Activated gamma-delta T cell treated with Interleukin-2 at 50 U/mL for 16 hours (primary cell): ENCODE data around the gene FBXW10B.
"Not testable (repeated sequence)": the region's sequence is repeated elsewhere in the genome, so short reads cannot be mapped to it uniquely, and the experiment has no call there.

ENCODE experiments used
- DNase-seq: peaks from one replicate; pipeline ENCODE4 v3.0.0-alpha.2; 2020

Gene FBXW10B

GRCh38 chr17:15629991-15630390 lies 10.5 kb upstream of the FBXW10B start:
- DNase-seq: not testable (repeated sequence)

GRCh38 chr17:15623661-15624209 lies 4.2 kb upstream of the FBXW10B start:
- DNase-seq: not testable (repeated sequence)

GRCh38 chr17:15623255-15623654 lies 3.8 kb upstream of the FBXW10B start:
- not testable (repeated sequence) for DNase-seq

- not testable (repeated sequence) for DNase-seq
Observed at GRCh38 chr17:15622124-15622523, 2.6 kb upstream of the FBXW10B start.

- DNase-seq: not testable (repeated sequence)
Observed at GRCh38 chr17:15616828-15617227, 2.7 kb downstream of the FBXW10B start.

- DNase-seq: not testable (repeated sequence)
Observed at GRCh38 chr17:15615850-15616249, 3.7 kb downstream of the FBXW10B start.

GRCh38 chr17:15613111-15613510 lies 6.4 kb downstream of the FBXW10B start:
- DNase-seq: not testable (repeated sequence)

GRCh38 chr17:15592960-15593359 lies 26.5 kb downstream of the FBXW10B start:
- DNase-seq: not testable (repeated sequence)

GRCh38 chr17:15591986-15592385 lies 27.5 kb downstream of the FBXW10B start:
- not testable (repeated sequence) for DNase-seq

- not testable (repeated sequence) for DNase-seq
Observed at GRCh38 chr17:15590844-15591243, 28.7 kb downstream of the FBXW10B start.

GRCh38 chr17:15589544-15590536 lies 29.7 kb downstream of the FBXW10B start:
- DNase-seq: not testable (repeated sequence)

- DNase-seq: not testable (repeated sequence)
Observed at GRCh38 chr17:15588017-15588416, 31.5 kb downstream of the FBXW10B start.

GRCh38 chr17:15583313-15583712 lies 36.2 kb downstream of the FBXW10B start:
- not testable (repeated sequence) for DNase-seq

- not testable (repeated sequence) for DNase-seq
Observed at GRCh38 chr17:15581462-15581861, 38.0 kb downstream of the FBXW10B start.

GRCh38 chr17:15576848-15577247 lies 42.7 kb downstream of the FBXW10B start:
- DNase-seq: not testable (repeated sequence)

GRCh38 chr17:15574660-15575059 lies 44.8 kb downstream of the FBXW10B start:
- DNase-seq: not testable (repeated sequence)

- DNase-seq: not testable (repeated sequence)
Observed at GRCh38 chr17:15573870-15574269, 45.6 kb downstream of the FBXW10B start.
